ENCODE results near the gene ADCK2.
"Not testable (repeated sequence)": the region's sequence is repeated elsewhere in the genome, so short reads cannot be mapped to it uniquely, and the experiment has no call there.

The ADCK2 gene

DNA sequence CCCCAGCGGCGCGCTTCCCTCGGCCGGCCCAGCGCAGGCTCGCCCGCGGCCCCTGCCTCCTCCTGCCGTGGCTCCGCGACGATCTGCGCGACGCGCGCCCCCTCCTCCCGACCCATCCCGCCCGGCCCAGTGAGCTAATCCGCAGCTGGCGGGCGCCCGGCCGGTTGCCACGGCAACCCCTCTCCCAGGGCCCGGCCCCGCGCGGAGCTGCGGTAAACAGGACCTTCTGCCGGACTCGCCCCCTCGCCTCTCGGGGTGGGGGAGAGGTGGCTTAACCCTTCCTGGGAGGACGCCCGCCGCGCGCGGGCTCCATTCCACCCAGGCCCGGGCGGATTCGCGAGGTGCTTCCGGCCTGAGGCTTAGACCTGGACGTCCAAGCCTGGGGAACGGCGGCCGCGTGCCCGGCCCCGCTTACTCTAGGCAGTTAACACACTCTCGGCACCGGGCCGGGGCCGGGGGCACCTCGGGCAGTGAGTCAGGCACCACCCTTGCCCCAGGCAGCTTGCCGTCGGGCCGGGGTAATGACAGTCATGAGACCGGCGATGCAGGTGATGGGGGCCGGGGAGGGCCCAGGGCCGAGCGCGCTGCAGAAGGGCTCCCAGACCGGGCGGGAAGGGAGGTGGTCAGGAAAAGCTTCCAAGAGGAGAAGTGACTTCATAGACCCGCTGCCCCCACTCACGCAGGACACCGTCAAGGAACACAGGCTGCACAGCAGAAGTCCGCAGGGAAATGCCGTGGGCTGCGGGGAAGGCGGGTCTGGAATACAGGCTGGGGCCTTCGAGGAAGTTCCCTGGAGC, 31.8 kb upstream of the ADCK2 start, which contains the start of gene DENND2A:
DENND2A (minus strand) TSS at position 87 of the 797 bp plus-strand sequence. CDS start 38,416 bp downstream, outside the sequence.
- no peaks in the 10 kb centered on the region for H3K36me3 ChIP-seq (ENCODE audit: insufficient read depth, low read length)
- no peak within 1 kb of the TSS for H3K9ac ChIP-seq (ENCODE audit: low read depth, low read length, poor library complexity, severe bottlenecking)
- H3K4me1 ChIP-seq (ENCODE audit: insufficient read depth, low read length, poor library complexity, severe bottlenecking): no peaks in the 10 kb centered on the region
- H3F3A ChIP-seq (ENCODE audit: low read depth): no peaks in the 10 kb centered on the region
- no peaks in the 10 kb centered on the region for H4K20me1 ChIP-seq (ENCODE audit: insufficient read depth, low read length, poor library complexity, severe bottlenecking)
- H3K4me3 ChIP-seq (ENCODE audit: low read length, poor library complexity, severe bottlenecking): no peak within 1 kb of the TSS
- no peaks in the 10 kb centered on the region for H3K9me2 ChIP-seq (replicated peaks; ENCODE audit: low read depth, low read length)
- no peak within 1 kb of the TSS for H3K4me2 ChIP-seq (ENCODE audit: low read depth, low read length, poor library complexity, severe bottlenecking)
- TF ChIP-seq, protein P1, sequence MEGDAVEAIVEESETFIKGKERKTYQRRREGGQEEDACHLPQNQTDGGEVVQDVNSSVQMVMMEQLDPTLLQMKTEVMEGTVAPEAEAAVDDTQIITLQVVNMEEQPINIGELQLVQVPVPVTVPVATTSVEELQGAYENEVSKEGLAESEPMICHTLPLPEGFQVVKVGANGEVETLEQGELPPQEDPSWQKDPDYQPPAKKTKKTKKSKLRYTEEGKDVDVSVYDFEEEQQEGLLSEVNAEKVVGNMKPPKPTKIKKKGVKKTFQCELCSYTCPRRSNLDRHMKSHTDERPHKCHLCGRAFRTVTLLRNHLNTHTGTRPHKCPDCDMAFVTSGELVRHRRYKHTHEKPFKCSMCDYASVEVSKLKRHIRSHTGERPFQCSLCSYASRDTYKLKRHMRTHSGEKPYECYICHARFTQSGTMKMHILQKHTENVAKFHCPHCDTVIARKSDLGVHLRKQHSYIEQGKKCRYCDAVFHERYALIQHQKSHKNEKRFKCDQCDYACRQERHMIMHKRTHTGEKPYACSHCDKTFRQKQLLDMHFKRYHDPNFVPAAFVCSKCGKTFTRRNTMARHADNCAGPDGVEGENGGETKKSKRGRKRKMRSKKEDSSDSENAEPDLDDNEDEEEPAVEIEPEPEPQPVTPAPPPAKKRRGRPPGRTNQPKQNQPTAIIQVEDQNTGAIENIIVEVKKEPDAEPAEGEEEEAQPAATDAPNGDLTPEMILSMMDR (conservative IDR thresholded peaks at IDR 0.05; ENCODE audit: low read length): no peak
- TF ChIP-seq EZH2phosphoT487 (IDR thresholded peaks at IDR 0.05; ENCODE audit: borderline replicate concordance): no peak
- H3K79me2 ChIP-seq (ENCODE audit: insufficient read depth, low read length): no peaks in the 10 kb centered on the region
- no peaks in the 10 kb centered on the region for H3K9me3 ChIP-seq (ENCODE audit: insufficient read depth, low read depth, low read length)
- H2AFZ ChIP-seq (ENCODE audit: low read length): no peak within 1 kb of the TSS
- H3K27me3 ChIP-seq (ENCODE audit: insufficient read depth, low read length, poor library complexity, severe bottlenecking): no peaks in the 10 kb centered on the region

GRCh38 chr7:140641524-140642195, 31.1 kb upstream of the ADCK2 start:
- Histone ChIP-seq H2AFZ (ENCODE audit: low read length) (no peak overlapping the region), H4K20me1 (ENCODE audit: insufficient read depth, low read length, poor library complexity, severe bottlenecking) (no peaks in the 10 kb centered on the region), H3K4me3 (ENCODE audit: low read length, poor library complexity, severe bottlenecking) (no peak overlapping the region), H3K36me3 (ENCODE audit: insufficient read depth, low read length) (no peaks in the 10 kb centered on the region), H3K4me2 (ENCODE audit: low read depth, low read length, poor library complexity, severe bottlenecking) (no peak overlapping the region), H3K79me2 (ENCODE audit: insufficient read depth, low read length) (no peaks in the 10 kb centered on the region), H3K27me3 (ENCODE audit: insufficient read depth, low read length, poor library complexity, severe bottlenecking) (no peaks in the 10 kb centered on the region), H3K4me1 (ENCODE audit: insufficient read depth, low read length, poor library complexity, severe bottlenecking) (no peaks in the 10 kb centered on the region), H3K9me3 (ENCODE audit: insufficient read depth, low read depth, low read length) (no peaks in the 10 kb centered on the region), H3K9ac (ENCODE audit: low read depth, low read length, poor library complexity, severe bottlenecking) (no peak overlapping the region), H3F3A (ENCODE audit: low read depth) (no peaks in the 10 kb centered on the region), H3K9me2 (replicated peaks; ENCODE audit: low read depth, low read length) (no peaks in the 10 kb centered on the region)
- TF ChIP-seq, protein P1 (conservative IDR thresholded peaks at IDR 0.05; ENCODE audit: low read length): no peak
- TF ChIP-seq EZH2phosphoT487 (IDR thresholded peaks at IDR 0.05; ENCODE audit: borderline replicate concordance): no peak

- TF ChIP-seq, protein P1 (conservative IDR thresholded peaks at IDR 0.05; ENCODE audit: low read length): no peak
- TF ChIP-seq EZH2phosphoT487 (IDR thresholded peaks at IDR 0.05; ENCODE audit: borderline replicate concordance): no peak
- H3K4me1 ChIP-seq (ENCODE audit: insufficient read depth, low read length, poor library complexity, severe bottlenecking): no peaks in the 10 kb centered on the region
- no peaks in the 10 kb centered on the region for H3F3A ChIP-seq (ENCODE audit: low read depth)
- no peaks in the 10 kb centered on the region for H3K9me3 ChIP-seq (ENCODE audit: insufficient read depth, low read depth, low read length)
- H3K4me3 ChIP-seq (ENCODE audit: low read length, poor library complexity, severe bottlenecking): no peak overlapping the region
- no peak overlapping the region for H3K4me2 ChIP-seq (ENCODE audit: low read depth, low read length, poor library complexity, severe bottlenecking)
- no peak overlapping the region for H3K9ac ChIP-seq (ENCODE audit: low read depth, low read length, poor library complexity, severe bottlenecking)
- no peaks in the 10 kb centered on the region for H3K79me2 ChIP-seq (ENCODE audit: insufficient read depth, low read length)
- H4K20me1 ChIP-seq (ENCODE audit: insufficient read depth, low read length, poor library complexity, severe bottlenecking): no peaks in the 10 kb centered on the region
- H3K9me2 ChIP-seq (replicated peaks; ENCODE audit: low read depth, low read length): no peaks in the 10 kb centered on the region
- no peaks in the 10 kb centered on the region for H3K36me3 ChIP-seq (ENCODE audit: insufficient read depth, low read length)
- no peaks in the 10 kb centered on the region for H3K27me3 ChIP-seq (ENCODE audit: insufficient read depth, low read length, poor library complexity, severe bottlenecking)
- H2AFZ ChIP-seq (ENCODE audit: low read length): no peak overlapping the region
These were observed 29.3 kb upstream of the ADCK2 start for GRCh38 chr7:140643416-140643815.

- not testable (repeated sequence) for H3K4me3 ChIP-seq (ENCODE audit: low read length, poor library complexity, severe bottlenecking); H2AFZ ChIP-seq (ENCODE audit: low read length); H3K27me3 ChIP-seq (ENCODE audit: insufficient read depth, low read length, poor library complexity, severe bottlenecking); H3K36me3 ChIP-seq (ENCODE audit: insufficient read depth, low read length); H3K9ac ChIP-seq (ENCODE audit: low read depth, low read length, poor library complexity, severe bottlenecking); H3K4me1 ChIP-seq (ENCODE audit: insufficient read depth, low read length, poor library complexity, severe bottlenecking); H4K20me1 ChIP-seq (ENCODE audit: insufficient read depth, low read length, poor library complexity, severe bottlenecking); H3K9me2 ChIP-seq (replicated peaks; ENCODE audit: low read depth, low read length); H3F3A ChIP-seq (ENCODE audit: low read depth); H3K79me2 ChIP-seq (ENCODE audit: insufficient read depth, low read length); H3K4me2 ChIP-seq (ENCODE audit: low read depth, low read length, poor library complexity, severe bottlenecking); H3K9me3 ChIP-seq (ENCODE audit: insufficient read depth, low read depth, low read length)
These were observed 28.0 kb upstream of the ADCK2 start for GRCh38 chr7:140644761-140645160.

All from Loucy (cell line).